Mesothelial cell of epicardium (in vitro differentiated cells): ENCODE results near the gene MCF2L. TPM values are rescaled to one million over a fixed set of nuclear protein-coding genes. Genes with fewer than 3 reads are reported as not detected.

Experiments
- DNase-seq, 2 experiments: peaks; one replicate each; pipeline ENCODE4 v3.0.0; 2021; ENCODE audit warnings: low spot score in 2 of 2; ENCODE audit not compliant: unreplicated experiment in 2 of 2
- H3K27ac Mint-ChIP-seq: 2 replicates; pipeline ENCODE4 v1.8.0; 2021; ENCODE audit warnings: mixed read lengths
- H3K27me3 Mint-ChIP-seq: 2 replicates; pipeline ENCODE4 v1.8.0; 2021; ENCODE audit warnings: low read depth, mixed read lengths
- H3K36me3 Mint-ChIP-seq: 2 replicates; pipeline ENCODE4 v1.8.0; 2021; ENCODE audit warnings: mixed read lengths
- H3K4me1 Mint-ChIP-seq: 2 replicates; pipeline ENCODE4 v1.8.0; 2021; ENCODE audit warnings: mixed read lengths
- H3K4me3 Mint-ChIP-seq: 2 replicates; pipeline ENCODE4 v1.8.0; 2021; ENCODE audit warnings: mild to moderate bottlenecking, moderate library complexity, mixed read lengths
- H3K9me3 Mint-ChIP-seq: 2 replicates; pipeline ENCODE4 v1.8.0; 2021; ENCODE audit warnings: mixed read lengths
- CTCF ChIP-seq: fragments of 200-600 bp; sonication (generic); IDR thresholded peaks from one replicate; pipeline ENCODE4 v1.5.0; 2021; ENCODE audit warnings: antibody characterized with exemption; ENCODE audit not compliant: unreplicated experiment
- total RNA-seq: library from RNA; stranded (reverse); gene quantifications from 3 replicates; pipeline ENCODE4 v1.2.1, GENCODE V29; 2021

The MCF2L gene
- total RNA-seq, 1 donor from 2014 or later: 36.6 TPM

GRCh38 chr13:113063091-113063491, 94.1 kb downstream of the MCF2L start:
- no peak overlapping the region for H3K27ac Mint-ChIP-seq

GRCh38 chr13:113064000-113064533, 95.1 kb downstream of the MCF2L start:
- no peak for TF ChIP-seq CTCF
- Mint-ChIP-seq H3K36me3 (peaks cover 3% of the 10 kb centered on the region), H3K27me3 (no peaks in the 10 kb centered on the region), H3K4me1 (no peaks in the 10 kb centered on the region), H3K4me3 (no peak overlapping the region), H3K9me3 (no peaks in the 10 kb centered on the region), H3K27ac (no peak overlapping the region)
- DNase-seq: no peak

More at GRCh38 chr13:113063091-113063491, 94.1 kb downstream of the MCF2L start:
- Mint-ChIP-seq H3K4me3 (no peak overlapping the region), H3K27me3 (no peaks in the 10 kb centered on the region), H3K36me3 (peaks cover 3% of the 10 kb centered on the region), H3K9me3 (no peaks in the 10 kb centered on the region), H3K4me1 (no peaks in the 10 kb centered on the region)
- no peak for TF ChIP-seq CTCF
- no peak for DNase-seq

GRCh38 chr13:113064534-113065405, 95.8 kb downstream of the MCF2L start:
- no peak for TF ChIP-seq CTCF
- Mint-ChIP-seq H3K27ac (no peak overlapping the region), H3K4me1 (no peaks in the 10 kb centered on the region), H3K36me3 (peaks cover 3% of the 10 kb centered on the region), H3K4me3 (no peak overlapping the region), H3K9me3 (no peaks in the 10 kb centered on the region), H3K27me3 (no peaks in the 10 kb centered on the region)
- no peak for DNase-seq

GRCh38 chr13:113065406-113066141, 96.6 kb downstream of the MCF2L start:
- Mint-ChIP-seq H3K9me3 (no peaks in the 10 kb centered on the region), H3K4me1 (no peaks in the 10 kb centered on the region), H3K4me3 (no peak overlapping the region), H3K36me3 (peaks cover 8% of the 10 kb centered on the region), H3K27ac (no peak overlapping the region), H3K27me3 (no peaks in the 10 kb centered on the region)
- TF ChIP-seq CTCF: no peak
- DNase-seq: no peak

GRCh38 chr13:113066142-113066455, 97.1 kb downstream of the MCF2L start:
- TF ChIP-seq CTCF: no peak
- Mint-ChIP-seq H3K4me3 (no peak overlapping the region), H3K9me3 (no peaks in the 10 kb centered on the region), H3K36me3 (peaks cover 14% of the 10 kb centered on the region), H3K27ac (no peak overlapping the region), H3K4me1 (no peaks in the 10 kb centered on the region), H3K27me3 (no peaks in the 10 kb centered on the region)
- DNase-seq: no peak
